ENCODE measurements around the gene ZNF219.

The ZNF219 gene

DNA sequence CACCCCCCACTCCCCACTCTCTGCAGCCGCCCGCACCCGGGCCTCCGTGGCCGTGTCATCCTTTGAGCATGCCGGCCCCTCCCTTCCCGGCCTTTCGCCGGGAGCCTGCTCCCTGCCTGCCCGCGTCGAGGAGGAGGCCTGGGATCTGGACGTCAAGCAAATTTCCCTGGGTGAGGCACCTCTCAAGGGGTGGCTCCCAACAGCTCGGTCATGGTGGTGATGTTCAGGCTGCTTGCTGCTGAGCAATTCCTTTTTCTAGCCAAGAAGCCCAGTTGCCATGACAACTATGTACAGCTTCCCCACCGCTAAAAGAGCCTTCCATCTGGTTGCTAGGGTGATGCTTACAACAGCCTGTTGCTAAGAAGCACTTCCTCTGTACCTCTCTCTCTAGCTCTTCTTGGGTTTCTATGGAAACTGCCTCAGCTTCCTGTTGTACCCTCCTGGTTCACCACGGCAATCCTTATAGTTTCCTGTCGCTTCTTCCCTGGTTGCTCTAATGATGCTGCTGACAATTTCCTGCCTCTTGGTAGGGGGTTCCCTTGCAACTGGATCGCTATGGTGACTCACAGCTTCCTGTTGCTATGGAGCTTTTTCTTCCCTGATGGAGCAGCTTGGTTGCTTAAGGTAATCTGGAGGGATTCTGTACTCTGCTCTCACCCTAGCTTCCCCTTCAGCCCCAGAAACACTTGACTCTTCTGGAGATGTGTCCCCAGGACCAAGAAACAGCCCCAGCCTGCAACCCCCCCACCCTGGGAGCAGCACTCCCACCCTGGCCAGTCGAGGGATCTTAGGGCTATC lies 11.0 kb downstream of the ZNF219 start:
- DNase-seq (ENCODE audit: low read depth): no peak

DNA sequence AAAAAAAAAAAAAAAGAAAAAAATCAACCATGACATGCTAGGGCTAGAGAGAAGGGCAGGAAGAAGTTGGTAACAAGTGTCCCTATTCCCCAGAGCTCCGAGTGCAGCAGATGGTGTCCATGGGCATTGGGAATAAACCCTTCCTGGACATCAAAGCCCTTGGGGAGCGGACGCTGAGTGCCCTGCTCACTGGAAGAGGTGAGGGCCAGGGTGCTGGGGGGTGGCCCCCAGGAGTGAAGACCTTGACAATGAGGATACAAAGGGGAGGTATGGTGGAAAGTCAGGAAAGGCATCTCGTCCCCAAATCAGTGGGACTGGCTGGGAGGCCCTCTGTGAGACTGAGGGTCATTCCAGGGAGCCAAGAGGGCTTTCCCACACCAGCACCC lies 11.6 kb downstream of the ZNF219 start:
- DNase-seq (ENCODE audit: low read depth): no peak

DNA sequence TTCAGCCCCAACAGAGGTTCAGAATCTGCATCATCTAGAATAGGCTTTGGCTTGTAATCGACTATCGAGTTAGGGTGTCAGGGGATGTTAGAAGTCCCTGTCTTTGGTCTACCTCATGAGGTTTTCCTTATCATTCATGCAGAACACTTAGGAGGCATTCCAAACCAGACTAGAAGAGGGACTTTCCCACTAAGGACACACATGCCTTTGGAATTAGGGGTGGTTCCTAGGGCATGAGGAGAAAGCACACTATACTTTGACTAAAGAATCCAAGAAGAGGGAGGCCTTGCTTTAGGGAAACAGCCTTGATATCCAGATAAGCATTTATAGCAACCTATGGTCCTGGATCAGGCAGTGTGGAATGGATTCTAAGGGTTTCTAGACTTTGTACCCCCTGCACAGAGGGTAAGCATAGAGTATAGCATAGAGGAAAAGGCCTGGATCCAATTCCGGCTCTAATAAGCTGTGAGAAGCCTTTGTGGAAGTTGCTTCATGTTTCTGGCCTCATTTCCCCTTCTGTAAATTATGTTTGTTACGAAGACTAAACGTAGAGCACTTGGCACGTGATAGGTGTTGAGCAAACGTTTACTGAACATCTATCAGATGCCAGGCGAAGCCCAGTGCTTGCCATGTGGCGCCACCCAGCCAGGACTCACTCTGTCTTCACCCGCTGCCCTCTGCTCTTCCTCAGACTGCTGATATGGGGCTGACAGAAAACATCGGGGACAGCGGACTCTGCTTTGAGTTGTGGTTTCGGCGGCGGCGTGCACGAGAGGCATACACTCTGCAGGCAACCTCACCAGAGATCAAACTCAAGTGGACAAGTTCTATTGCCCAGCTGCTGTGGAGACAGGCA lies 13.2 kb downstream of the ZNF219 start:
- DNase-seq (ENCODE audit: low read depth): no peak

DNA sequence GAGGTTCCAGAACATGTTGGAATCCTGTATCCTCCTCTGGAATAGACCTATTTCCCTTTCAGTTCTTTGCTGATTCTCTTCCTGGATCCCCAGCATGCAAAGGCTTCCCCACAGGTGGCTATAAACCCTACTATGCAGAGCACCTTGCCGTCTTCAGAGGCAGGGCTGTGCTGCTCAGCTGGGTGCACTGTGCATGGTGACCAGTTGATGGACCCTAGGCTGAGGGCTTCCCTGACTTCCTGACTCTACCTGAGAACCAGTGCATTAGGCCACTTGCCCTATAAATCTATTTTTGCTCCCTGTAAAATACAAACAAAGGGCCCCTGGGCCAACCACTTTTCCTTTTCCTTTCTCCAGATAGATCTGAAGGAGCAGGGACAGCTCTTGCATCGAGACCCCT lies 14.1 kb downstream of the ZNF219 start:
- no peak for DNase-seq (ENCODE audit: low read depth)

DNA sequence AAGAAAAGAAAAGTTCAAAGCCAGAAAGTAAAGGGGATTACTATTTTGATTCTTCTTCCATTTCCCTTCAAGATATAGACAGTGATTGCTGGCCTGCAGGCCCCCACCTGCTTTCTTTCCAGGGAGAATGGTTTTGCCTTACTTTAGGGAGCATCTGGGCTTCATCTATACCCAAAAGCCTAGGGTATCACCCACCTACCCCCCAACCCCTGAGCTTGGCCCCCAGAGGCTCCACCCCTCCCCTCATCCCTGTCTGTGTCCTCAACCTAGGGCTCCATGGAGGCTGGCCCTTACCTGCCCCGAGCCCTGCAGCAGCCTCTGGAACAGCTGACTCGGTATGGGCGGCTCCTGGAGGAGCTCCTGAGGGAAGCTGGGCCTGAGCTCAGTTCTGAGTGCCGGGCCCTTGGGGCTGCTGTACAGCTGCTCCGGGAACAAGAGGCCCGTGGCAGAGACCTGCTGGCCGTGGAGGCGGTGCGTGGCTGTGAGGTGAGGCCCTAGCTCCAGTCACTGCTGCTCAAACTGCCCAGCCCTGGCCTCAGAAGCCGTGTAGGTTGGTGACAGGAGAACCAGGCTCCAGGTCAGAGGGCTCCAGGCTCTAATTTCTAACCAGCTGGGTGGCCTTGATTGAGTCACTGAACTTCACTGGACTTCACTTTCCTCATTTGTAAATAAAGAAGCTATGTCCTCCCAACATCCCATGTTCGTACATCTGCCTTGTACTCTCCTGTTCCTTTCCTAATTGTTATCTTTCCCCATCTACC lies 14.7 kb downstream of the ZNF219 start:
- DNase-seq (ENCODE audit: low read depth): no peak

DNA sequence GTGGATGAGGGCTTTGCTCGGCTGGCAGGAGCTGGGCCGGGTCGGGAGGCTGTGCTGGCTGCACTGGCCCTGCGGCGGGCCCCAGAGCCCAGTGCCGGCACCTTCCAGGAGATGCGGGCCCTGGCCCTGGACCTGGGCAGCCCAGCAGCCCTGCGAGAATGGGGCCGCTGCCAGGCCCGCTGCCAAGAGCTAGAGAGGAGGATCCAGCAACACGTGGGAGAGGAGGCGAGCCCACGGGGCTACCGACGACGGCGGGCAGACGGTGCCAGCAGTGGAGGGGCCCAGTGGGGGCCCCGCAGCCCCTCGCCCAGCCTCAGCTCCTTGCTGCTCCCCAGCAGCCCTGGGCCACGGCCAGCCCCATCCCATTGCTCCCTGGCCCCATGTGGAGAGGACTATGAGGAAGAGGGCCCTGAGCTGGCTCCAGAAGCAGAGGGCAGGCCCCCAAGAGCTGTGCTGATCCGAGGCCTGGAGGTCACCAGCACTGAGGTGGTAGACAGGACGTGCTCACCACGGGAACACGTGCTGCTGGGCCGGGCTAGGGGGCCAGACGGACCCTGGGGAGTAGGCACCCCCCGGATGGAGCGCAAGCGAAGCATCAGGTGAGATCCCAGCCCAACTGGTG lies 16.8 kb downstream of the ZNF219 start:
- DNase-seq (ENCODE audit: low read depth): no peak

DNA sequence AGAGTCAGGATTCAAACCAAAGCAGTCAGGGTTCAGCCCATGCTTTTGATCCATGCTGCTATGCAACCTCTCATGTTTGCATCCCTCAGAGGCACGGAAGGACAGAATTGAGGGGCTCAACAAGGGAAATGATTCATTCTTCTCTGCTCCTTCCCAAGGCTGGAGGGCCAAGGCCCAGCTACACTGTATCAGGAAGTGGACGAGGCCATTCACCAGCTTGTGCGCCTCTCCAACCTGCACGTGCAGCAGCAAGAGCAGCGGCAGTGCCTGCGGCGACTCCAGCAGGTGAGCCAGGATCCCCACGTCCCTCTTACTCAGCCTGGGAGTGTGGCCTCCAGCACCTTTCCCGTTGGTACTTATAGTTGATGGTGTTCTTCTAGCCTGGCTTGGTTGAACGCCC lies 19.7 kb downstream of the ZNF219 start:
- DNase-seq (ENCODE audit: low read depth): no peak

DNA sequence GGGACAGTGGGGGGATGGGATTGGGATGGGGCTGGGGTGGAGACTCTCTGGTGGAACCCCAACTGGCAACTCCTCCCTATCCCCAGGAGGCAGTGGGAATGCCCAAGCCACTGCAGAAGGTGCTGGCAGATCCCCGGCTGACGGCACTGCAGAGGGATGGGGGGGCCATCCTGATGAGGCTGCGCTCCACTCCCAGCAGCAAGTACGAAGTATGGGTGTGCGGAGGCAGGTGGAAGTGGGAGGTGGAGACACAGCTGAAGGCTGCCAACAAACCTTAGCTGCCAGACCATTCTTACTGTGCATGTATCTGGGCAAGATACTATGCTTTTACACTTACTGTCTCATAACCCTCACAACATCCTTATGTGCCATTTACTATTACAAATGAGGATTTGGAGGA lies 20.2 kb downstream of the ZNF219 start:
- no peak for DNase-seq (ENCODE audit: low read depth)

DNA sequence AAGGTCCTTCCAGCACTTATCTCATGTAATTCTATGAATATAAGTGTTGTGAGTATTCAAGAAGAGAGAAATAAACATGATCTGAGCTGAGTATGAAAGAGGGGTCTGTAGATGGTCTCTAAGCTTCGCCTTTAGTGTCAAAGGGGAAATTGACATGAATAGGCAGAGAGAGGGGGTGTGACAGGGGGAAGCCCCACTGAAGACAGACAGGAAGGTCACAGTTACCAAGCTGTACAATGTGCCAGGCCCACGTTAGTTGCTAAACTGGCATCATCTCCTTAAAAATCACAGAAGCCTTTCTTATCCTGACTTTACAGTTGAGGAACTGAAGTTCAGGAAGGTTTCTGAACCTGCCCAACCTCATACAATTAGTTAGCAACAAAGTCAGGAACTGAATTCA lies 20.8 kb downstream of the ZNF219 start:
- no peak for DNase-seq (ENCODE audit: low read depth)

DNA sequence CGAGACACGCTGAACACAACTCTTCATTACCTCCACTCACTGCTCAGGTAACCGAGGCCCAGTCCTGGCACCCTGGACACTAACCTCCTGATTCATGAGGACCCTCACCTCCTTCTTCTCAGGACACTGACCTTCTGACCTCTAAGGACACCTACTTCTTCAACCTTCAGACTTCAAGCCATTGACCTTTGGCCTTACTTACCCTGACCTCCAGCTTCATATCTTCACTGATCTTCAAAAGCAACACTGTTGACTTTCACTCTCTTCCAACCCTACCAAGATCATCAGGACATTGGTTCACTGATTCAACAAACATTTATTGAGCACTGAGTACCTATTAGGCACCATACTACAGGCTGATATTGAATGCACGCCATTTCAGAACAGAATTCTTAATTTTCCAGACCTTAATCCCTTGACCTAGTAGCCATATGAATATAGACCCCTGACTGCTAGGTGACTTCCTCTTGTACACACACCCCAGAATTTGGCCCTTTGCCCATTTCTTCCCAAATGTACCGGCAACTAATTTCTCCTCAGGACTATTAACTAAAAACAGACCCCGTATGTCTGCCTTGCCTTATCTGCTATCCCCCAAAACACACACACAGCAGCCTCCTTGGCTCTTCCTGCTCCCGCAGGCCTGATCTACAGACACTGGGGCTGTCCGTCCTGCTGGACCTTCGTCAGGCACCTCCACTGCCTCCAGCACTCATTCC lies 22.6 kb downstream of the ZNF219 start:
- DNase-seq (ENCODE audit: low read depth): no peak

DNA sequence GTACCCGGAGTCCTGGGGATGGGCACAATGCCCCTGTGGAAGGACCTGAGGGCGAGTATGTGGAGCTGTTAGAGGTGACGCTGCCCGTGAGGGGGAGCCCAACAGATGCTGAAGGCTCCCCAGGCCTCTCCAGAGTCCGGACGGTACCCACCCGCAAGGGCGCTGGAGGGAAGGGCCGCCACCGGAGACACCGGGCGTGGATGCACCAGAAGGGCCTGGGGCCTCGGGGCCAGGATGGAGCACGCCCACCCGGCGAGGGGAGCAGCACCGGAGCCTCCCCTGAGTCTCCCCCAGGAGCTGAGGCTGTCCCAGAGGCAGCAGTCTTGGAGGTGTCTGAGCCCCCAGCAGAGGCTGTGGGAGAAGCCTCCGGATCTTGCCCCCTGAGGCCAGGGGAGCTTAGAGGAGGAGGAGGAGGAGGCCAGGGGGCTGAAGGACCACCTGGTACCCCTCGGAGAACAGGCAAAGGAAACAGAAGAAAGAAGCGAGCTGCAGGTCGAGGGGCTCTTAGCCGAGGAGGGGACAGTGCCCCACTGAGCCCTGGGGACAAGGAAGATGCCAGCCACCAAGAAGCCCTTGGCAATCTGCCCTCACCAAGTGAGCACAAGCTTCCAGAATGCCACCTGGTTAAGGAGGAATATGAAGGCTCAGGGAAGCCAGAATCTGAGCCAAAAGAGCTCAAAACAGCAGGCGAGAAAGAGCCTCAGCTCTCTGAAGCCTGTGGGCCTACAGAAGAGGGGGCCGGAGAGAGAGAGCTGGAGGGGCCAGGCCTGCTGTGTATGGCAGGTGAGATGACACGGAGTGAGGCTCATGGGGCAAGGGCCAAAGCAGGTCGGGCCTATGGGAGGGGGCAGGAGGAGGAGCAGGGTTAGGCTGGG lies 23.8 kb downstream of the ZNF219 start:
- no peak for DNase-seq (ENCODE audit: low read depth)

DNA sequence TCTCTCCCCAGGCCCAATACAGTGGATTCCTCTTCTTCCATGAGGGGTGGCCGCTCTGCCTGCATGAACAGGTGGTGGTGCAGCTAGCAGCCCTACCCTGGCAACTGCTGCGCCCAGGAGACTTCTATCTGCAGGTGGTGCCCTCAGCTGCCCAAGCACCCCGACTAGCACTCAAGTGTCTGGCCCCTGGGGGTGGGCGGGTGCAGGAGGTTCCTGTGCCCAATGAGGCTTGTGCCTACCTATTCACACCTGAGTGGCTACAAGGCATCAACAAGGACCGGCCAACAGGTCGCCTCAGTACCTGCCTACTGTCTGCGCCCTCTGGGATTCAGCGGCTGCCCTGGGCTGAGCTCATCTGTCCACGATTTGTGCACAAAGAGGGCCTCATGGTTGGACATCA lies 24.5 kb downstream of the ZNF219 start:
- DNase-seq (ENCODE audit: low read depth): no peak

DNA sequence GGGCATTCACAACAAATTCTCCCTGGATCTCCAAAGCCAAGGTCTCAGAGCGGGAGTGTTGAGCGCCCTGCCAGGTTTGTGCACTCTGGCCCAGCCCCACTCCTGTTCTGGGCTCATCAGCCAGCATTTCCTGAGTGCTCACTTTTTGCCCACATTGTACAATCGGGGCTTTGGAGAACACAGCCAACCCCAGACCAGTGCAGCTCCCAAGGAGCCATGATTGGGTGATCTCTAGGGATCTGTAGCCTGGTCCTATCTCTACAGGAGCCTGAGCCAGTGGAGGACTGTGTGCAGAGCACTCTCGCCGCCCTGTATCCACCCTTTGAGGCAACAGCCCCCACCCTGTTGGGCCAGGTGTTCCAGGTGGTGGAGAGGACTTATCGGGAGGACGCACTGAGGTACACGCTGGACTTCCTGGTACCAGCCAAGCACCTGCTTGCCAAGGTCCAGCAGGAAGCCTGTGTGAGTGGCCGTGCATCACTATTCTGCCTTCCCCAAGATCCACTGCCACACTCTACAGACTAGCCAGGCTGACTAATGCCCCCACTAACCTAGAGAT lies 25.6 kb downstream of the ZNF219 start:
- no peak for DNase-seq (ENCODE audit: low read depth)

DNA sequence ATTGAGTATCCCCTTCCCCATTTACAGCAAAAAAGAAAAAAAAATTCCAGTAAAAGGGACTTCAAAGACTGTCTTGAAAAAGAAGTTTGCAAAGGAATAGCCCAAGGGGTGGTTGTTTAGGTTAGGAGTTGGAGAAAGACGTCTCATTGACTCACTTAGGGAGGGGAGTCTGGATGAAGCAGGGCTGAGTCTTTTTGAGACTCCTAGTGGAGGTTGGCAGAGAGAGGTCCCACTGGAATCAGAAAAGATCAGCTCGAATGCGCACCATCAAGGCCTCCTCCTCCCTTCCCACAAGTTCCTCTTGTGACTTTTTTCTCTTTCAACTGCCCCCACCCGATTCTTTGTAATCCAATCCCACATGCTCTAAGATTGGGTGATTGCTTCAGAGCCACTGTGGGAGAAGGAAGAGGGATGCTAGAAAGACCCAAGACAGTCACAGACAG lies 26.4 kb downstream of the ZNF219 start:
- DNase-seq (ENCODE audit: low read depth): no peak

DNA sequence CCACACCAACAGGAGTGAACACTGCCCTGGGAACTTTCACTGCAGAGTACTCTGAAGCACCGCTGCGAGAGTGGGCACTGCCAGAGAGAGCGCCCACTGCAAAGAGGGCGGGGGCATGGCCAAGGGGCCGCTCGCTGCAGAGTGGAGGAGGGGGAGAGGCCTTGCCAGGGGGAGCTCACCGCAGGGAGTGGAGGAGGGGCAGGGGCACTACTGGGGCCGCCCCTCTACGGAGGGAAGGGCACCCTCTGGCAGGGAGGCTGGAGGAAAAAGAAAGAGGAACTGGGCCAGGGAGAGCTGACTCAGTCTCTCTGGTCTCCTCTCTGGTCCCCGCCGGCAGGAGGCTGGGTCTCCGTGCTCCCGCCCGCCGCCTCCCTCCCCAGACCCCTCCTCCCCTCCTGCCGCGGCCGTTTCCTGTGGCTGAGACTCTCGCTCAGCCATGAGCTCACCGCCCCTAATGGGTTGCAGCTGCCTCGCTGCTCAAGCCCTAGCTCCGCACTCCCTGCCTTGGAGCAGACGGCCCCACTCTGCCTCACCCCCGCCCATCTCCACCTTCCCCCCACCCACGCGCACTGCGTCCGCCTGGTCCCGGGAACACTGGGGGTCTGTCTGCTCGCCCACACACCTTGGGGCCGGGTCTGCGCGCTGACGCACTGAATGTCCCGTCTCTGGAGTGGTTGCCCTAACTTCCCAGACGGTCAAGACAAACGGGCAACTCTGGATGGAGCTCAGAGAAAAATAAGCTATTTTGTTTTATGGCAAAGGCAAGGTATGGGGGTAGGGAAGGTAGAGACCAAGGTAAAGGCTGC lies 27.0 kb downstream of the ZNF219 start:
- DNase-seq (ENCODE audit: low read depth): peak; percentile 19

DNA sequence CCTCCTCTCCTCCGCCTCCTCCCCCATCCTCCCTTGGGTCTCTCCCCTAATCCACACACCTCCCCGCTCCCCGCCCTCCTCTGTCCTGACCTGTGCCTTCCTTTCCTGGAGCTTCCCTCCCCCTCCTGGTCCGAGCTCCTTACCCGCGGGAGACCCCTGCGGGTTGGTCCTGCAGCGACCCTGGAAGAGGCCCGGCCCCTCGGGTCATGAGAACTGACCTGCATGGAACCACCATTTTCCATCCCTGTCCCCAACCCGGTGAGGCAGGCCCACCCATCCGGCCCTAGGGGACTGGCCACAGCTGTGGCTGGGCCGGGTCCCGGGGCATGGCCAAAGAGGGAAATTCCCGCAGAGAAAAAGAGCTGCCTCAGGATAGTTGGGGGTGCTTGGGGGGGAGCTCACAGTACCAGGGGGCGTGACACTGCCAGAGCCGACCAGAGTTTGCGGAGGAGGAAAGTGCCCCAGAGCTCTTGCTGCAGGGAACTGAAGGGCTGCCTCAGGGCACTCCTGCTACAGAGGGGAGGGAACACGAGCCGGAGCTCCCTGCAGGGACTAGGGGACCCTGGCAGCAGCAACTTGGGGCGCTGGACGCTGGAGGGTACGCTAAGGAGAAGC lies 27.7 kb downstream of the ZNF219 start:
- no peak for DNase-seq (ENCODE audit: low read depth)

DNA sequence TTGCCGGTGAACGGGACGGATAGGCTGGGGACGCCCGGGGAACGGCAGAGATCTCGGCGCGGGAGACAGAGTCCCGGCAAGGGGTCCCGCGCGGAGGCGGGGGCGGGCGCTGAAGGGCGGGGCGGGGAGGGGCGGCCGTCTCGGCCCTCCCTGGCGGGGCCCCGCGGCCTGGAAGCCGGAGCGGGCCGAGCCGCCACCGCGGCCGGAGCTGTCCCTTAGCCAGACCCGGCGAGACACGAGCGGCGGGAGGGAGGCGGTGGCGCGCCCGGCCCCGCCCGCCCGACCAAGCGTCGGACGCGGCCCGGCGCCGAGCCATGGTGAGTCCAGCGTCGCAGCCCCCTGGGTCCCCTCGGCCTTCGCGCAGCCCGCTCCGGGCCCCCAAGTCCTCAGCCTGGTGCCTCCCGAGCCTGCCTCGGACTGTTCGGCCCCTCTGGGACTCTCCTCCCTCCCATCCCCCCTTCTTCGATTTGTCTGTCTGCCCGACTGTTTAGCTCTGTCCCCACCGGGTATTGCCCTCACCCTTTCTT lies 28.3 kb downstream of the ZNF219 start, which contains the start of gene ARHGEF40:
ARHGEF40 (plus strand) TSS at position 222 of the 527 bp plus-strand sequence; CDS start at position 315, 93 bp downstream.
- no peak for DNase-seq (ENCODE audit: low read depth)

DNA sequence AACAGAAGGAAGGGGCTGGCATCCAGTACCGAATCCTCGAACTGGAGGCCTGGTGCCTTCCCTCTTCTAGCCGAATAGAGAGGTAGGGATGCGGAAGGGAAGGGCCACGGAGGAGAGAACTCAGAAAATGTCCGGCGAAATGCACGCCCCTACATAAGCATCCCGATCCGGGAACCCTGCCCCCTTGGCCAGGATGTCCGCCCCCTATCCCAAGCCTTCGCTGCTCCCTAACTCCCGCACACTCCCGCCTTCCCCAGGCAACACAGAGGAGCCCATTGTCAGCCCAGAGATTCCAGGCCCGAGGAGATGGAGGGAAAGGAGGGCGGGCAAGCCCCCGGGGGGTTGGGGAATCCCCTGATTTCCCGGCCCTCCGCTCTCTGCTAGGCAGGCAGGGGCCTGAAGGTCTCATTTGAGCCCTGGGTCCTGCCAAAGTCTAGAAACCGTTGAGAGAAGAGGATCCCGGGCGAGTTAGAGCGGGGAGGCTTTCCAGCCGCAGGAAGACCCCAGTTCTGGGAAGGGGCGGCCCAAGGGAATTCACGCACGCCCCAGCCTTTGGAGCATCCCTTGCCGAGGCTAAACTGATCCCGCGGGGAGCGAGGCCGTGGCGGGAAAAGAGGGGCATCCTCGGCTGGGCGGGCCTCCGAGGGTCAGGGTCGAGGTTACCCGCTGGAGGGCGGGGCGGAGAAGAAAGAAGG lies 28.9 kb downstream of the ZNF219 start:
- no peak for DNase-seq (ENCODE audit: low read depth)

Data from stimulated activated CD4-positive, alpha-beta T cell treated with anti-CD3 and anti-CD28 coated beads, Interleukin-2, amount 100 ng/mL, for 4 hours (primary cell).